GM12878 (cell line): ENCODE results near the gene CAB39L. TPM values are rescaled to one million over a fixed set of nuclear protein-coding genes. Genes with fewer than 3 reads are reported as not detected.

Experiments
- ATAC-seq: fragments of 200-7000 bp; cut with Tn5 transposase; 3 replicates; pipeline ENCODE4 v1.9.1; 2020; ENCODE audit warnings: mild to moderate bottlenecking, moderate library complexity
- BruUV-seq: library from RNA; stranded (reverse); fragments of 400-500 nt; replicated peaks from 2 replicates; lab custom pipeline; 2021; lab: Mats Ljungman, UMichigan
- CTCF ChIA-PET: fragments of 300-600 bp; sonication (Branson Sonifier 250); formaldehyde crosslinking; extraction: SDS; loops from one replicate; lab custom pipeline; 2021; ENCODE audit warnings: inconsistent platforms; lab: Yijun Ruan, JAX
- POLR2A ChIA-PET: fragments of 350-600 bp; formaldehyde crosslinking; extraction: SDS; loops from one replicate; lab custom pipeline; 2021; ENCODE audit warnings: inconsistent platforms; lab: Charles Lee
- RAD21 ChIA-PET: fragments of 300-600 bp; sonication (Branson Sonifier 250); formaldehyde crosslinking; loops from one replicate; lab custom pipeline; 2023; ENCODE audit warnings: antibody characterized with exemption; ENCODE audit not compliant: unreplicated experiment; lab: Charles Lee
- SMC1A ChIA-PET: fragments of 300-600 bp; sonication (Branson Sonifier 250); formaldehyde crosslinking; loops from one replicate; lab custom pipeline; 2023; ENCODE audit not compliant: unreplicated experiment, uncharacterized antibody; lab: Charles Lee
- DNase-seq: peaks from one replicate; pipeline ENCODE4 v3.0.0-alpha.2; 2011; ENCODE audit warnings: low read depth, low spot score
- FAIRE-seq: peaks from 3 replicates; lab custom pipeline; 2011; peaks lifted over from hg19 to GRCh38; lab: Jason Lieb, UNC
- H2AFZ ChIP-seq: 2 replicates; pipeline ENCODE4 v1.6.0; 2011; ENCODE audit warnings: low read depth, low read length, control low read depth; ENCODE audit not compliant: control insufficient read depth
- H3K27ac ChIP-seq: 2 replicates; pipeline ENCODE4 v1.5.1; 2011; ENCODE audit warnings: control low read depth; ENCODE audit not compliant: control insufficient read depth, insufficient read depth
- H3K27me3 ChIP-seq, 2 experiments: replicated peaks in 1 of 2; 2 replicates each; pipeline versions ENCODE4 v1.6.0 to v1.6.1; 2011; ENCODE audit warnings: low read length in 1 of 2; ENCODE audit not compliant: control insufficient read depth in 2 of 2, insufficient read depth in 2 of 2
- H3K36me3 ChIP-seq, 2 experiments: 2 replicates each; pipeline ENCODE4 v1.5.1; 2011; ENCODE audit warnings: low read length in 1 of 2; ENCODE audit not compliant: control insufficient read depth in 2 of 2, insufficient read depth in 2 of 2
- H3K4me1 ChIP-seq: 2 replicates; pipeline ENCODE4 v1.6.1; 2011; ENCODE audit warnings: mild to moderate bottlenecking, low read length, moderate library complexity, mixed read lengths; ENCODE audit not compliant: control insufficient read depth, insufficient read depth
- H3K4me2 ChIP-seq: 2 replicates; pipeline ENCODE4 v1.6.0; 2011; ENCODE audit warnings: control low read depth; ENCODE audit not compliant: control insufficient read depth, insufficient read depth
- H3K4me3 ChIP-seq: fragments of 200-600 bp; sonication (generic); 2 replicates; pipeline ENCODE4 v1.5.1; 2016
- H3K79me2 ChIP-seq: 2 replicates; pipeline ENCODE4 v1.6.0; 2011; ENCODE audit warnings: low read length; ENCODE audit not compliant: control insufficient read depth, insufficient read depth
- H3K9ac ChIP-seq: 2 replicates; pipeline ENCODE4 v1.8.0; 2011; ENCODE audit warnings: low read length, control low read depth, mixed read lengths; ENCODE audit not compliant: control insufficient read depth, insufficient read depth
- H3K9me3 ChIP-seq: replicated peaks from 3 replicates; pipeline ENCODE4 v1.5.1; 2011; ENCODE audit warnings: mild to moderate bottlenecking, low read length; ENCODE audit not compliant: control insufficient read depth, insufficient read depth
- H4K20me1 ChIP-seq: 2 replicates; pipeline ENCODE4 v1.6.0; 2011; ENCODE audit not compliant: control insufficient read depth, insufficient read depth
- BCL11A ChIP-seq: IDR thresholded peaks from 2 replicates; pipeline ENCODE4 v1.6.1; 2011; ENCODE audit warnings: low read depth, low read length
- CEBPZ ChIP-seq: fragments of 150-350 bp; IDR thresholded peaks from 2 replicates; pipeline ENCODE4 v1.6.1; 2016; ENCODE audit warnings: low read depth, low read length
- MLLT1 ChIP-seq: fragments of 450-650 bp; IDR thresholded peaks from 2 replicates; pipeline ENCODE4 v1.6.1; 2016; ENCODE audit warnings: mild to moderate bottlenecking
- NFYB ChIP-seq: IDR thresholded peaks from 2 replicates; pipeline ENCODE4 v1.6.1; 2011; ENCODE audit warnings: low read depth, mild to moderate bottlenecking, low read length, improper control_type of control experiment, moderate library complexity; ENCODE audit not compliant: insufficient read depth
- POU2F2 ChIP-seq: IDR thresholded peaks from 3 replicates; pipeline ENCODE4 v1.6.1; 2011; ENCODE audit warnings: low read depth, mild to moderate bottlenecking, low read length, borderline replicate concordance
- RFX5 ChIP-seq: IDR thresholded peaks from 2 replicates; pipeline ENCODE4 v1.6.1; 2011; ENCODE audit warnings: low read depth, low read length, improper control_type of control experiment
- SUPT20H ChIP-seq: IDR thresholded peaks from 2 replicates; pipeline ENCODE4 v1.6.1; 2011; ENCODE audit warnings: low read depth, mild to moderate bottlenecking, low read length, moderate library complexity, borderline replicate concordance; ENCODE audit not compliant: control insufficient read depth
- USF2 ChIP-seq: IDR thresholded peaks from 2 replicates; pipeline ENCODE4 v1.6.1; 2011; ENCODE audit warnings: low read depth, low read length, improper control_type of control experiment, borderline replicate concordance
- ZNF274 ChIP-seq: IDR thresholded peaks from one replicate; pipeline ENCODE4 v1.8.0; 2011; ENCODE audit not compliant: insufficient read length, insufficient read depth
- ZSCAN29 ChIP-seq: fragments of 450-650 bp; IDR thresholded peaks from 2 replicates; pipeline ENCODE4 v1.6.1; 2017; ENCODE audit warnings: mild to moderate bottlenecking, moderate library complexity
- WGBS: methylation state at CpG from one replicate; pipeline ENCODE4 v1.1.6; 2016; ENCODE audit warnings: low lambda C conversion rate; ENCODE audit not compliant: insufficient replicate concordance, insufficient coverage; ENCODE audit errors: missing lambda C conversion rate; 5-methylcytosine and 5-hydroxymethylcytosine counted together
- in situ Hi-C: fragments of 300-500 bp; cut with MboI; formaldehyde crosslinking; loops from 9 replicates; pipeline ENCODE4 v1.14.3; 2018; ENCODE audit warnings: mixed read lengths
- intact Hi-C: fragments of 100-400 bp; cut with micrococcal nuclease; formaldehyde crosslinking; loops from one replicate; pipeline ENCODE4 v1.14.2; 2022; ENCODE audit not compliant: unreplicated experiment
- polyA plus RNA-seq, 11 experiments: library from polyadenylated mRNA; depleted of rRNA in 4 of 11; unstranded in 6 of 11; stranded (reverse) in 5 of 11; fragments of >200 nt; fragmentation: Nextera tagmentation in 4 of 11; fragmentation: Illumina TruSeq in 1 of 11; extraction: Ambion mirVana in 4 of 11; extraction: Trizol in 1 of 11; gene quantifications; 1 replicate in 1 of 11; 2 replicates in 10 of 11; pipeline versions ENCODE4 v1.2.1 to v1.2.3, GENCODE V29; 2011 to 2016; ENCODE audit warnings: inconsistent platforms in 2 of 11, missing spikeins in 2 of 11, low read depth in 1 of 11
- total RNA-seq, 4 experiments: library from RNA; depleted of rRNA in 3 of 4; stranded (reverse); fragments of >200 nt in 3 of 4; fragmentation: Illumina TruSeq in 1 of 4; extraction: Trizol in 1 of 4; gene quantifications; 2 replicates each; pipeline versions ENCODE4 v1.2.1 to v1.2.3, GENCODE V29; 2013 to 2021
- TF ChIP-seq, protein P1 (sequence below): IDR thresholded peaks from 2 replicates; pipeline ENCODE4 v1.6.1; 2012; ENCODE audit warnings: mild to moderate bottlenecking, low read depth, low read length

The CAB39L gene
- total and polyA plus RNA-seq, 10 of the 15 experiments (the other 5 are each of a cell fraction or from before 2014, with no cell fraction given): 0.88 to 3.0 (median 1.7) TPM

DNA sequence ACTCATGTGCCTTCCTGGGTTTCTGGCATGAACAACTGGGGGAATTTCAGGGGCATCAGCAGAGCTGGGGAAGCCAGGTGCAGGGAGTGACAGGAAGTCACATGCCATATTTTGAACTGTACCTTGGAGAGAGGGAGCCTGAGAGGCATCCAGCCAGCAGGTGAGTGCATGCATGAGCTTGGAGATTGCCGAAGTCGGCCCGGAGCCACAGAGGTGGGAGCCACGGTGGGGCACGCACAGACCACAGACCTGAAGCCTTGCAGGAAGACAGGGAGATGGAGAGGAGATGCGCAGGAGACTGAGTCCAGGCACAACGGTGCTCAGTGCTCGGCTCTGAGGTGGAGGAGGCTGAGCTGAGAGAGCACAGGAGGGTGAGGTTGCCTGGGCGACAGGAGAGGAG lies 141.0 kb downstream of the CAB39L start:
- POLR2A ChIA-PET: no interaction called here
- no peaks in the 10 kb centered on the region for H3K36me3 ChIP-seq
- intact Hi-C loops (loop anchor here (5.0 to 10.0 kb wide), 2 partner anchors 119 to 192 kb away; partner anchors contain the start of gene PHF11), in situ Hi-C loops (loop anchor here (5.0 kb wide), 1 partner anchor 304 kb away; no protein-coding TSS in a partner anchor)
- RAD21 ChIA-PET: interaction anchor here (1.8 kb wide), 1 partner anchor 305 kb away, joined by 11 read pairs; no protein-coding TSS in a partner anchor
- WGBS: 94% methylated on average over 9 of the region's 9 CpGs
- BruUV-seq: no TSS peak
- H2AFZ ChIP-seq: no peak overlapping the region
- SMC1A ChIA-PET: interaction anchor here (1.0 to 3.2 kb wide), 2 partner anchors 301 to 305 kb away, joined by 3 to 14 read pairs; no protein-coding TSS in a partner anchor
- H3K9ac ChIP-seq: no peak overlapping the region
- no peak overlapping the region for H3K27ac ChIP-seq
- no peak overlapping the region for H3K4me3 ChIP-seq
- H3K27me3 ChIP-seq: no peaks in the 10 kb centered on the region
- DNase-seq (no peak), ATAC-seq (no peak), FAIRE-seq (no peak)
- CTCF ChIA-PET: interaction anchor here (1.4 kb wide), 1 partner anchor 304 kb away, joined by 13 read pairs; no protein-coding TSS in a partner anchor
- H3K4me1 ChIP-seq: peaks cover 3% of the 10 kb centered on the region; the same call in 1 of the 2 replicates
- no peaks in the 10 kb centered on the region for H3K79me2 ChIP-seq
- no peaks in the 10 kb centered on the region for H4K20me1 ChIP-seq
- no peak overlapping the region for H3K4me2 ChIP-seq
- H3K9me3 ChIP-seq: no peaks in the 10 kb centered on the region
- TF ChIP-seq BCL11A (no peak), POU2F2 (no peak), MLLT1 (no peak), ZSCAN29 (no peak), USF2 (no peak), RFX5 (no peak), CEBPZ (no peak), NFYB (no peak), ZNF274 (no peak), SUPT20H (no peak)
- TF ChIP-seq, protein P1, sequence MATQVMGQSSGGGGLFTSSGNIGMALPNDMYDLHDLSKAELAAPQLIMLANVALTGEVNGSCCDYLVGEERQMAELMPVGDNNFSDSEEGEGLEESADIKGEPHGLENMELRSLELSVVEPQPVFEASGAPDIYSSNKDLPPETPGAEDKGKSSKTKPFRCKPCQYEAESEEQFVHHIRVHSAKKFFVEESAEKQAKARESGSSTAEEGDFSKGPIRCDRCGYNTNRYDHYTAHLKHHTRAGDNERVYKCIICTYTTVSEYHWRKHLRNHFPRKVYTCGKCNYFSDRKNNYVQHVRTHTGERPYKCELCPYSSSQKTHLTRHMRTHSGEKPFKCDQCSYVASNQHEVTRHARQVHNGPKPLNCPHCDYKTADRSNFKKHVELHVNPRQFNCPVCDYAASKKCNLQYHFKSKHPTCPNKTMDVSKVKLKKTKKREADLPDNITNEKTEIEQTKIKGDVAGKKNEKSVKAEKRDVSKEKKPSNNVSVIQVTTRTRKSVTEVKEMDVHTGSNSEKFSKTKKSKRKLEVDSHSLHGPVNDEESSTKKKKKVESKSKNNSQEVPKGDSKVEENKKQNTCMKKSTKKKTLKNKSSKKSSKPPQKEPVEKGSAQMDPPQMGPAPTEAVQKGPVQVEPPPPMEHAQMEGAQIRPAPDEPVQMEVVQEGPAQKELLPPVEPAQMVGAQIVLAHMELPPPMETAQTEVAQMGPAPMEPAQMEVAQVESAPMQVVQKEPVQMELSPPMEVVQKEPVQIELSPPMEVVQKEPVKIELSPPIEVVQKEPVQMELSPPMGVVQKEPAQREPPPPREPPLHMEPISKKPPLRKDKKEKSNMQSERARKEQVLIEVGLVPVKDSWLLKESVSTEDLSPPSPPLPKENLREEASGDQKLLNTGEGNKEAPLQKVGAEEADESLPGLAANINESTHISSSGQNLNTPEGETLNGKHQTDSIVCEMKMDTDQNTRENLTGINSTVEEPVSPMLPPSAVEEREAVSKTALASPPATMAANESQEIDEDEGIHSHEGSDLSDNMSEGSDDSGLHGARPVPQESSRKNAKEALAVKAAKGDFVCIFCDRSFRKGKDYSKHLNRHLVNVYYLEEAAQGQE: no peak
